HG03045 (cell line): Measurements from ENCODE around the gene LSM10.
A peak's percentile ranks its signal among the peaks of the same experiment; 100 is the strongest.

ENCODE experiments used
- ATAC-seq: cut with Tn5 transposase; IDR thresholded peaks from one replicate; pipeline ENCODE4 v1.9.1; 2021; ENCODE audit warnings: mild to moderate bottlenecking, moderate library complexity; ENCODE audit not compliant: unreplicated experiment

Gene LSM10

GRCh38 chr1:36397378-36398230, at the start of gene LSM10:
TSS of gene LSM10 (minus strand) at chr1:36397908. CDS start at chr1:36394129, 3,779 bp downstream.
- ATAC-seq: peak; percentile 58

DNA sequence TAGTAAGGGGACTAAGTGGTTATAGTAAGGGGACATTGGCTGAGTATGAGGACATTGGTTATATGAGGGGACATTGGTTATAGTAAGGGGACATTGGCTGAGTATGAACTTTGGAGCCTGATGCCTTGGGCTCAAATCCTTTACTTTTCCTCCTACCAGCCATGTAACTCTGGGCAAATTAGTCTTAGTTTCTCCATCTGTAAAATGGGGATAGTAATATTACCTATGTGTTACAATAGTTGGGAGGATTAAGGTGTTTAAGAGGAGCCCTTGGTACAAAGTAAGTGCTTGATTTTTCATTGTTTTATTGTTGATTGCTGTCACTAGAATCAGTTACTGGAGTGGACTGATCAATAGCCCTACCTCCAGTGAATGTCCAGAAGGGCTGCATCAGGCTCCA, 49.7 kb upstream of the LSM10 start:
- no peak for ATAC-seq

GRCh38 chr1:36446746-36447145, 49.0 kb upstream of the LSM10 start:
- no peak for ATAC-seq

DNA sequence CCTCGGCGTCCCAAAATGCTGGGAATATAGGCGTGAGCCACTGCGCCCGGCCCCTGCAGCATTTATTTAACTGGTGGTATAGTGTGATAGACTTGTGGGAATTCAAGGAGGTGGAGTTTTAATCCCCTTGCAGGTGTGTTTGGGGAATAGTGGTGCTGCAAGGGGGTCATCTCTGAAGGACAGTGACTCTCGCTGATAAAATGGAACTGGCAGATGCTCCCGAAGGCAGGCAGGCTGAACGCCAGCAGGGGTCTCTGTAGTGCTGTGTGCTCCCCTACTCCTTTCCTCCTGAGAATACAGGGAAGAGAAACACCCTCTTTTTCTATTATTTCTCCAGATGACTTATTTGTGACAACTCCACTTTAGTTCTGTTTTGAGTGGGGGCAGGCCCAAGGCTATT, 48.6 kb upstream of the LSM10 start:
- no peak for ATAC-seq

DNA sequence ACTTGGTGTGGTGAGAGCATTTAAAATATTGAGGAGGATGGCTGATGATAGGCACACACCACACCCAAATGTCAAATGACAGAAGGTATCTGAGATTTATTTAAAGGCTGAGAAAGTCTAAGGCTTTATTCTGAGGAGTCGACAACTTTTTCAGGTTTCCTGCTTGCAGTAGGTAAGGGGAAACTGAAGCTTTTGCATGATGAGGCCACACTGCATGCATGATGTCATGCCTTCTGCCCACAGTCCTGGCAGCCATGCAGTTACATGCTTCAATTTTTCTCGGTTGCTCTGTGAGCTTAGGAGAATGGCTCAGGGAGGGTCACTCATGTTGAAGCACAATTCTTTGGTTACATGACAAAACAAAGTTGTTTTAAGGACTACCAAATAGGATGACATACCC, 45.6 kb upstream of the LSM10 start:
- no peak for ATAC-seq

- no peak for ATAC-seq
Measured at GRCh38 chr1:36442337-36442736, 44.6 kb upstream of the LSM10 start.

- no peak for ATAC-seq
Measured at GRCh38 chr1:36440646-36441045, 42.9 kb upstream of the LSM10 start.

GRCh38 chr1:36440044-36440443, 42.3 kb upstream of the LSM10 start:
- ATAC-seq: no peak

GRCh38 chr1:36438715-36439114, 41.0 kb upstream of the LSM10 start:
- no peak for ATAC-seq

GRCh38 chr1:36436821-36437220, 39.1 kb upstream of the LSM10 start:
- no peak for ATAC-seq

DNA sequence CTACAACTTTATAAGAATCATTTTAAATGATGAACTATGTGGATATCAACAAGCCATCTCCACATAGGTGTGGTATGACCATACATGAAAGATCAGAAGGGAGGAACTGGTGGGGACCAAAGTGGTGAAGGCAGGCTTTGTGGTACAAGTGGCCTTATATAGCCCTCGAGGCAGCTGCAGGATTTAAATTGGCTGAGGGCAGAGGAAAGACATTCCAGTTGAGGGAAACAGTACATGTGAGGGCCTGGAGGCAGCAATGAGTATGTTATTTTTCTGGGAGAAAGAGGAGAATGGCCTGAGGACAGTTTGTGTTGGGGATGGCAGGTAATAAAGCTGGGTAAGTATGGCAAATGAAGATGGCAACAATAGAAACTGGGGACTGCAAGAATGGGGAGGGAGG, 35.4 kb upstream of the LSM10 start:
- ATAC-seq: no peak

DNA sequence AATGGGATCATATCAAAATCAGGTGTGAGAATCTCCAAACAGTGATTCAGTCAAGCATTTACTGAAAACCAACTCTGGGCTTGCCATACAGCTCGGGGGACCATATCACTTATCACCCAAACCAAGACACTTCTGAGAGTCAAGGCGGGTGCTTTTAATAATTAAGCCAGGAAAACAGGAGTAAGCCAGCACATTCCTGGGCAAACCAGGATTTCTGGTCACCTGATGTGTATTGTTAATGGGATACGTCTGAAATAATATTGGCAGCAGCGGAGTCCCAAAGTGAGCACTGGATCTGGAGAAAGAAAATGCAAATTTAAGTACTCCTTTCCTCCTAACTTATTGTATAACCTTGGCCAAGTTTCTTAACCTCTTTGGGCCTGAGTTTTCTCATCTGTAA, 34.9 kb upstream of the LSM10 start:
- ATAC-seq: no peak

- no peak for ATAC-seq
Measured at GRCh38 chr1:36425791-36426190, 28.1 kb upstream of the LSM10 start.

- no peak for ATAC-seq
Measured at GRCh38 chr1:36421649-36422048, 23.9 kb upstream of the LSM10 start.

- ATAC-seq: peak; percentile 77
Measured at GRCh38 chr1:36420836-36421317, 23.2 kb upstream of the LSM10 start.

- no peak for ATAC-seq
Measured at GRCh38 chr1:36420409-36420808, 22.7 kb upstream of the LSM10 start.

GRCh38 chr1:36419569-36419968, 21.9 kb upstream of the LSM10 start:
- no peak for ATAC-seq

DNA sequence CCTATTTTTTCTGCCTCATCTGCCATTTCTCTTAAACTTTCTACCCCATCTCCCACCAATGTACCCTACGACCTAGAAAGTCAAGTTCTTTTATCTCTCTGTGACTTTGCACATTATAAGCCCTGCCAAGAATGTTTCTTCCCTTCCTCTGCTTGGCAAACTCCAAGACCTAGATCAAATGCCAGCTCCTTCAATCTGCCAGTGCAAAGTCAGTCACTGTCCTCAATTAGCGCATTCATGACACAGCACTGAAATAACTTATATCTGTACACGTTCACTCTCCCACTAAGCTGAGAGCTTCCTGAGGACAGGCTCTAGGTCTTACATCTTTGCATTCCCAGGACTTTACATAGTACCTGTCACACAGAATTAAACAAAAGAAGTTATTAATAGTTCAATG, 21.4 kb upstream of the LSM10 start:
- ATAC-seq: no peak

DNA sequence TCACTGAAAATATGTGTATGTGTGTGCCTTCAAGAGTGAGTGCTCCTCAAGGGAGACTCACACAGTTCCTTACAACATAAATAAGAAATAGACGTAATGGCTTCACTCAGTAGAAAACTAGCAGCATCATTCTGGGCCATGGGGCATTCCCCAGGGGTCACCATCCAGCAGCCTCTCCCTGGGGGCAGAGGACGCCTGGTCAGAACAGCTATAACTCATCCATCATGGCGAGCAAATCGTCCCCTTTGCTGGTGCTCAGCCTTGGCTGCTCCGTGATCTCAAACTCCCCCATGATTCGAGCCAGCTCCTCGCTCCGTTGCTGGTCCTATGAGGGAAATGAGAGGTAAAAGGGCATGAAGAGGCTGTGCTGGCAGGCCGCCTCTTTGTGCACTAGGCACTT, 20.2 kb upstream of the LSM10 start:
- ATAC-seq: no peak

GRCh38 chr1:36415661-36416326, 18.1 kb upstream of the LSM10 start:
- no peak for ATAC-seq

GRCh38 chr1:36414384-36414783, 16.7 kb upstream of the LSM10 start:
- no peak for ATAC-seq
